Left lobe of liver (tissue), 2 donors: ENCODE results near the gene YPEL1. TPM values are rescaled to one million over a fixed set of nuclear protein-coding genes. Genes with fewer than 3 reads are reported as not detected.
A peak's percentile ranks its signal among the peaks of the same experiment; 100 is the strongest.
"Not testable (repeated sequence)": the region's sequence is repeated elsewhere in the genome, so short reads cannot be mapped to it uniquely, and the experiment has no call there.

Source experiments
- ATAC-seq: fragments of 200-7000 bp; cut with Tn5 transposase; one replicate; pipeline ENCODE4 v1.9.1; 2020; ENCODE audit warnings: mild to moderate bottlenecking, moderate library complexity
- DNase-seq: peaks from one replicate; pipeline ENCODE4 v3.0.0-alpha.2; 2020; ENCODE audit warnings: low spot score
- total RNA-seq: library from RNA; stranded (reverse); gene quantifications from one replicate; pipeline ENCODE4 v1.2.1, GENCODE V29; 2021
- donor health status: DM: no; HTN: no; CAD: no; lungs with moderate emphysema.
- donor health status: DM: no; HTN: yes; CAD: no.

The YPEL1 gene
- total RNA-seq, 1 donor from 2014 or later, result 2.4 TPM

DNA sequence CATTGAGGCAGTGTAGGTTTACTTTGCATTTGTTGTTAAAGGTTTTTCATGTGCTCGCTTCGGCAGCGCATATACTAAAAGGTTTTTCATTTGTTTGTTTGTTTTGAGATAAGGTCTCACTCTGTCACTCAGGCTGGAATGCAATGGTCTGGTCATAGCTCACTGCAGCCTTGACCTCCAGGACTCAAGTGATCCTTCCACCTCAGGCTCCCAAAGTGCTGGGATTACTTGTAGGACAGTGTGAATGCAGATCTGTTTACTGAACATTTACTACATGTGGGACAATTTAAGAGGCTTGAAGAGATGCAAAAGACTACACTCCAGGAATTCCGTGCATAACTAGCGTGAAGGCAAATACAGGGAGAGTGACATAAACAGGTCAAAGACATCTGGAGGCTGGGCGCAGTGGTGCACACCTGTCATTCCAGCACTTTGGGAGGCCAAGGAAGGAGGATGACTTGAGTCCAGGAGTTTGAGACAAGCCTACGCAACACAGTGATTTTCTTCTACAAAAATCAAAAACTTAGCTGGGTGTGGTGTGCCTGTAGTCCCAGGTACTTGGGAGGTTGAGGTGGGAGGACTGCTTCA is 34.1 kb downstream of the YPEL1 start:
- DNase-seq, result no peak
- ATAC-seq, result no peak

DNA sequence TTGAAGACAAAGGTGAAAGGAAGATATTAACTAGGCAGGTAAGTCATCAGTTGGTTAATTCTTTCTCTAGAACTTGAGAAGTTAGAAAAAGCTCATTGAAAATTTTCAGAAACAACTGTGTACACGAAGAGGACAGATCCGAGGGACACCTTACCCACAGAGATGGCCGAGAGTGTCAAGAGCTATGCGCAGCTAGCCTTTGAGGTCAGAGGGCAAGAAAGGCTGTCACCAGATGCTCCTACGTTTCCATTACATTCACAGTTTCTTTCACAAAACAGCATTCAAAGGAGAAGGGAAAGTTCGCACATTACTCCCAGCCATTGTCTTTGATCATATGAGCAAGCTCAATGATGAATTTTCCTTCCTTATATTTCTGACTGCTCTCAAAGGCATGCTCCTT is 34.8 kb downstream of the YPEL1 start:
- ATAC-seq, result no peak
- no peak for DNase-seq

DNA sequence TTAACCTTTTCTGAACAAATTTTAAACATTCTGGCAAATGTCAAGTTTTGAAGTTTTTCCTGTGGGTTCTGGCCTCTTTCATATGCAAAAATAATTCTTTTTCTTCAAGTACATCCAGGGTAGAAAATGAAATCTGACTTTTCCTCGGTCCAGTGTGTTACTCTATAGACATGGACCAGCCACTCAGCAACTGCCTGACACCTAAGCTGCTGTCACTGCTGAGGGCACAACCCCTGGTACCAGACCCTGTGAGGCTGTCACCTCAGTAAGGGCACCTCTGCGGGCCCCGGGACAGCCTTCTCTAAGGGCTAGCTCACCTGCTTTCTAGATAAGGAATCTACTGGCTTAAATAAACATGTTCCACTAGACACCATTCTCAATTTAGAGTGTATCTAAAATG is 36.0 kb downstream of the YPEL1 start:
- DNase-seq, result no peak
- ATAC-seq, result no peak

DNA sequence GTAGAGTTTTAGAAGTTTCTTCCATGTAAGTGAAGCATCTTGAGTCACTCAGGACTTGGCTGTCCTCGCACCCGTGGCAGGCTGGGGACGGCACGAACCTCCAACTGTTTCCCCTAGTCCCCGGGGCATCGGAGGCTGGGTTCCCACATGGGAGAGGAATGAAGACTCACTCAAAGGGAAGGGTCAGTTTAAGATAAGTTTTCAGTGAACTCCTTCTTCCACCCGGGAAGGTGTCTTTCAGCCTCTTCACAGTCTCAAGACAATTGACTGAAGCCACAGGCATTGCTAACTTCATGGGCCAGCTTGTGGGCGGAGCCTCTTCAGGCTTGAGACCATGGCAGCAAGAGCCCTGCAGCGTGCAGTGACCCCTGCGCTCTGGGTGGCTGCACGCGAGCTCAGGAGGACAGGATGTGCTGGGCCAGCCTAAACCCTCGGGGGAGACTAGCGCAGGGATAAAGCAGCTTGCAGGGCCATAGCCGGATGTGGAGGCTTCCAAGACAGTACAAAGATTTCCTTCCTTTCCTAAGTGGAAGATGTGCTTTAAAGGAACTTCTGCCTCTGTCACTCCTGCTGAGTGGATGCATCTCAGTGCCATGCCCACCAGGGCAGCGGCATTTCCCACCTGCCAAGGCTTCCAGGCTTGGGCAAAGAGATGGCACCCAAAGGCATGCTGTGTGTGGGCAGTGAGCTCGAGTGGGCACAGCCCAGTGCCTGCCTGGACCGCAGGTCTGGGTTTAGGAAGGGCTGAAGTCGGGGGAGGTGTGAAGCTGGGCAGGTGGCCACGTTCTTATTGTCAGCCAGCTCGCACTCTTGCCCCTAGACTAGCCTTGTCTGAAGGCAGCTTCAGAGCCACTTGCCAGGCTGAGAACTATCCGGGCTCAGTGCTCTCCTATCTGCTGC is 36.9 kb downstream of the YPEL1 start:
- DNase-seq, result no peak
- ATAC-seq, result peak; percentile 58

DNA sequence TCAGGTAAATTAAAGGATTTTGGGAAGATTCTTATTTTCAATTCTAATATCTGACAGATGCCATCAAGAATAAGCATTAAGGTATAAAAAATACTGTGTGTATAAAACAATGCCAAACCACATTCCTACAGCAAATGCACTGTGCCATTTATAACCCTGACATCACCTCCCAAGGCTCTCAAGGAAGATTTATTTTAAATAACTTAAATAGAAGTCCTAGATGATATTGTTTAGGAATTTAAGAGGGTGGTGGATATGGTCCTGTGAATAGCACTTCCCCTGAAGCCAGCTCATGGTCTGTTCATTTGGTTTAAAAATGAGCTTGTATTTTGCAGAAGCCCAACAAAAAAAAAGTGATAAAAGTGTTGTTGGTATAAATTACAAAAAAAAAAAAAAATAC is 37.7 kb downstream of the YPEL1 start:
- DNase-seq (no peak), ATAC-seq (no peak)

DNA sequence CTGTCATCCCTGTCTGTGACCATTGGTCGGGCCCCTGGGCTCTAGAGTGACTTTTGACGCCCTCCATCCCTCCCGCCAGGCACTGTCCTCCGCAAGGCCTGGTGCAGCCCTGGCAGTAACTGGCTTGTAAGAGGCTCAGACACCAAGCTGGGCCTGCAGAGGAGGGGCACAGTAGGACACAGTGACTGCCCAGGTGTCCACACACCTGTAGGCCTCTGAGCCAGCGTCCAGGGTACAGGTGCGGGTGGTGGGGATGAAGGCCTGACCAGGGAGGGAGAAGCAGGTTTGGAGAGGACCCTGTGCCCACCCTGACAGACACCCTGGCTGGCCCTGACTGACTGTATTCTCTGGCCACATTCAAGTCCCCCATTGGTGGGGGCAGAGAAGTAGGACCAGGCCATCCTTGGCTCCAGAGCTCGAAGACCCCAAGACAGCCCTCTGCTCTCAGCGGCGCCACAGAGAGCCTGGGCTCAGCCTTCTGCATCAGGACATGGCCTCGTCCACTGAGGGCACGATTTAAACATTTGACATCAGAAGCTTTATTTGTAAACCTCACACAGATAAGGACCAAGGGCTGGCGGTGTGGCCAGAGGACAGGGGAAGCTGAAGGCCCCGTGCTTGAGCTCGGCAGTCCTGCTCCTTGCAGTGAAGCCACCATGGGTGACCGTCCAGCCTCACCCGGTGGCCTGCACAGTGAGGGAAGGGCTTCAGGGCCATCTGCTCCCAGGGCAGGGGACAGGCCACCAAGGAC is 38.4 kb downstream of the YPEL1 start:
- DNase-seq (no peak), ATAC-seq (no peak)

DNA sequence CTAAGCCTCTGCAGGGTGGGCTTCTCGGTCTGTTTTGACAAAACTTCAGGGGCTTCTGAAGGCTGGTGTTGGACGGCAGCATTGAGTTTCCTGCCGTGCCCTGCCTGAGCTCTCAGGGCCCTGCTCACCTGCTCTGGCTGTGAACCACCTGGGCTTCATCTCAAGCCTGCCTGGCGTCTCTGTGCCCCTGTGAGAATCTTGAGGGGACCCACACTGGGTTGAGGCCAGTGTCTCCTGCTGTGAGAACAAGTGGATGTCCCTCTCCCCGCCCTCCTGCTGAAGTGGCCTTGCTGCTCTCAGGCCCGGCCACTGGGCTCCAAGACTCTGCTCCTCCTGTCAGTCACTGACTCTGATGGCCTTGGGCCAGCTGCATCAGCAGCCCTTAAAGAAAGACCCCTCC is 39.5 kb downstream of the YPEL1 start:
- no peak for ATAC-seq

DNA sequence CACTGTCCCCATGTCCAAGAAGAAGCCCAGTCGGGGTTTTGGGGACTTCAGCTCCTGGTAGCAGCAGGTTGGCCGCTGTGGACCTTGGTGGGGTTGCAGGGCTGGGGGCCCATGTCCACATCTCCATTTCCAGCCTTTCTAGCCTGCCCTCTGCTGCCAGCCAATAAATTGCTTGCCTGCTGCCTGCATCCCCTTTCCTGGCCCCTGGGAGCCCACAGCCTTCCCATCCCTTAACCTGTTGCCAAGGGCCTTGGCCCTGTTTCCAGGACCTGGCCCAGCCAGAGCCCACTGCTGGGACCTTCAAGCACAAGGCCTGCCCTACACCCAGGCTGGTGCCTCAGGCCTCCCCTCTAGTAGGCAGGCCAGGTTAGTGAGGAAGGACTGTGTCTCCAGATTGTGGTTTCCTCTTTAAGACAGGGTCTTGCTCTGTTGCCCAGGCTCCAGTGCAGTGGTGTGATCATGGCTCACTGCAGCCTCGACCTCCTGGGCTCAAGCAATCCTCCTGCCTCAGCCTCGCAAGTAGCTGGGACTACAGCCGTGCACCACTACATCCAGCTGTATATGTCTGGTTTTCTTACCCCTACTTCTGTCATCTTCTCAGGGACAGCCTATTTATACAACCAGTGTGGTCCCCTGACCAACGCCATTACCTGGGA is 40.0 kb downstream of the YPEL1 start:
- DNase-seq, result no peak
- ATAC-seq, result no peak

More for the DNA sequence above, 39.5 kb downstream of the YPEL1 start:
- DNase-seq, result no peak

DNA sequence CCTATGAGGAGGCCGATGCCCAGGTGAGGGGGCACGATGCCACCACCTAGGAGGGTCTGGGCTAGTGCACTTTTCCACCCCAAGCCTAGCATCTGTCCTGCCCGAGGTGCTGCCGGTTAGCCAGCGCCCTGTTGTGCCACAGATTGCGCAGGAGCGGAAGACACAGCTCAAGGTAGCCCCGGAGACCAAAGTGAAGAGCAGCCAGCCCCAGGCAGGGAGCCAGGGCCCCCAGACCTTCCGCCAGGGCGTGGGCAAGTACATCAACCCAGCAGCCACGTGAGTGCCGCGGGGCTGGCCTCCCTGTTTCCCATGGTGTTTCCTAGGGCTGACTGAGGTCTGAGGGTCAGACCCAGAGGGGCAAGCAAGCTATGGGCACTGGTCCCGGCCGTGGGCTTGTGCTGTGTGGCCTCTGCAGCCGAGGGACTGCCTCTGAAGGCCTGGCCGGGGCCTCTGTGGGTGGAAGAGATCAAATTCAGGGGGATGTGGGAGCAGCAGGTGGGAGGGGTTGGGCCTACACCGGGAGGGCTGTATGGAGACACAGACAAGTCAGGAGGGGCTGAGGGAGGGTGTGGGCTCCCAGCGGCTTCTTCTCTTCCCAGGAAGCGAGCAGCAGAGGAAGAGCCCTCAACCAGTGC is 40.7 kb downstream of the YPEL1 start:
- no peak for DNase-seq
- no peak for ATAC-seq

DNA sequence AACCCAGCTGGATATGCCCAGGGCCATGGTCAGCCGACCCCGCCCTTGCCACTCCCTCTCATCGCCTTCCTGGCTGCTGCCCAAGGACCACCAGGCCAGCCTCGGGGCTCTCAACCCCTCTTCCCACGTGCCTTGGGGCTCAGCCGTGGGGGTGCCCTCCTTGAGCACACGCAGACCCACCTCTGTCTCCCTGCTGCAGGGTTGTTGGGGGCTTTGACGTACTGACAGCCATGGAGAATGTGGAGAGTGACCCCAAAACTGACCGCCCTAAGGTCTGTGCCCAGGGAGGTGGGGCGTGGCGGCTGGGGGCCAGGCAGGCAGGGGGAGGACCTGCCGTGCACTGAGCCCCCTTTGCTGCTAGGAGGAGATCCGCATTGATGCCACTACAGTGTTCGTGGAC is 41.2 kb downstream of the YPEL1 start:
- no peak for DNase-seq
- ATAC-seq, result no peak

DNA sequence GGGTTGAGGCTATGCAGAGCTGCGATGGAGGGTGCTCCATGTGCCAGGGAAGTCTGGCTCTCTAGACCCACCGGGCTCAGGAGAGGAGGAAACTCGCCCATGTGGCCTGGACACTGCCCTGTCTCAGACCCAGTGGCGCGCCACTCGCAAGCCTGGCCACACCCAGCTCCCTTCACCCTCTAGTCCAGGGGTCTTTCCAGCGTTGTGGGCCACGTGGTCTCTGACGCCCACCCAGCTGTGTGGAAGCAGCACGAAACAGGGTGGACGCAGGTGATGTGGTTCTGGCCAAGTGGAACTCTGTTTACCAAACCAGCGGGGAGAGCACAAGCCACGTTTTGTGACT is 41.6 kb downstream of the YPEL1 start:
- no peak for ATAC-seq
- no peak for DNase-seq

DNA sequence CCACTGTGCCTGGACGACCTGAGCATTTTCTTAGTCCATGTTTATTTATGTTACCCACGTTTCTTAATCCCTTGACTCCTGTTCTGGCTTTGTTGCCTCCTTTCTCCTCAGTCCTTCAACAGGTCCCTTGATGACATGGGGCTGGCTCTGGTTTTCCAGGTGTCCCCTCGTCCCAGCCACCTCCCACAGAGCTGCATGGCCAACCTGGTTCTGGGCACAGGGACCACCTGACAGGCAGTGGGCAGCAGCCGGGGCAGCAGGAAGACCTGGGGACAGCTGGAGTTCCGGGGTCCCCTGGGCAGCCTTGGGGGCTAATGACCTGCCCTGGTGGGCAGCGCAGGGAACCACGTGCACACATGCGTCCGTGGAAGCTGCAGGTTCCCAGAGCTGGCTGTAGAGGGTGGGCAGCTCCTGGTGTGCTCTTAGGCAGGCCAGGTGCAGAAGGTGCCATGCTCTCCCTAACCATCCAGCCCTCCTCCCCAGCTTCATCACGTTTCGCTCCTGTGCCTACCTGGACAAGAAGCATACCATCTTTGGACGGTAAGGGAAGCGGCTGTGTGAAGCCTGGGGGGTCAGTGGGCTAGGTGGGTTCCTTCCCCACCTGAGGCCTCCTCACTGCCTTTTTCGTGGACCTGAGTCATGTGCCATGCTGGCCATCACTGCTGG is 42.1 kb downstream of the YPEL1 start:
- DNase-seq (no peak), ATAC-seq (no peak)

DNA sequence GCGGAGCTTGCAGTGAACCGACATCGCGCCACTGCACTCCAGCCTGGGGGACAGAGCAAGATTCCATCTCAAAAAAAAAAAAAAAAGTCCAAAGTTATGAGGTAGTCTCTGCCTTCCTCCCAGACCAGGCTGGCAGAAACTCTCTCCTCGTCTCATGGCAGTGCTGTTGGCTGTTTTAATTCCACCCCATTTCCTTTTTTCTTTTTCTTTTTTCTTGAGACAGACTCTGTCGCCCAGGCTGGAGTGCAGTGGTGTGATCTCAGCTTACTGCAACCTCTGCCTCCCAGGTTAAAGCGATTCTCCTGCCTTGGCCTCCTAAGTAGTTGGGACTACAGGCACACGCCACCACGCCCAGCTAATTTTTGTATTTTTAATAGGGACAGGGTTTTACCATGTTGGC is 42.7 kb downstream of the YPEL1 start:
- not testable (repeated sequence) for ATAC-seq, DNase-seq

DNA sequence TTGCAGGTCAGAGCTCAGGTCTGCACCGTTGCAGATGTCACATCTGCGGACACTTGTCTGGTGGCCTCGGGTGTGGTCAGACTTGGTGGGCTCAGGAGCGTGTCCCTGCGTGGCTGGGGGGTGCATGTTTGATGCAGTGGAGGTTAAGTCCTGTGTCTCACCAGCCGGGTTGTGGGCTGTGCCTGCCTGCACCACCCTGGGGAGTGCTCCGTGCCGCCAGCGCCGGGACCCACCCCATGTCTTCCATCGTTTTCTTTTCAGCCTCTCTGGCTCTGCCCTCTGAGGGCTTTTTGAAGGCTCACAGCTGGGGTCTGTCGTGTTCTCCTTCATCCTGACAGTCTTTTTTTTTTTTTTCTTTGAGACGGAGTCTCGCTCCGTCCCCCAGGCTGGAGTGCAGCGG is 43.8 kb downstream of the YPEL1 start:
- DNase-seq (no peak), ATAC-seq (no peak)

DNA sequence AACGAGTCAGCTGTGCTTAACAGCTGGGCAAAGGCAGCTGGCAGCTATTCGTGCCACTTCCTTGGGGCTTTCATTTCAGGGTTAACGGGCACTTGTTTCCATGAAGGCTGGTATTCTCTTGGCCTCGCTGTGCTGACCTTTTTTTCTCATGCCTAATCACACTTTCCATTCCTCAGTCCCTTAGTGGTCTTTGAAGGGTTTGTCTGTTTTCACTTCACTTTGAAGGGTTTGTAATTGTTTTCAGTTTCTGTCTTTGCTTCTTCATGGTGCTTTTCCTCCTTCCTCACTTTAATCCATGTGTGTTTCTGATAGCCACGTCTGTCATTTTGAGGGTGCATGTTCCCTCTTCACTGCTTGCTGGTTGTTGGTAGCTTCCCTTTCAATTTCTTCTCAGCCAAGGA is 45.2 kb downstream of the YPEL1 start:
- ATAC-seq (no peak), DNase-seq (no peak)

DNA sequence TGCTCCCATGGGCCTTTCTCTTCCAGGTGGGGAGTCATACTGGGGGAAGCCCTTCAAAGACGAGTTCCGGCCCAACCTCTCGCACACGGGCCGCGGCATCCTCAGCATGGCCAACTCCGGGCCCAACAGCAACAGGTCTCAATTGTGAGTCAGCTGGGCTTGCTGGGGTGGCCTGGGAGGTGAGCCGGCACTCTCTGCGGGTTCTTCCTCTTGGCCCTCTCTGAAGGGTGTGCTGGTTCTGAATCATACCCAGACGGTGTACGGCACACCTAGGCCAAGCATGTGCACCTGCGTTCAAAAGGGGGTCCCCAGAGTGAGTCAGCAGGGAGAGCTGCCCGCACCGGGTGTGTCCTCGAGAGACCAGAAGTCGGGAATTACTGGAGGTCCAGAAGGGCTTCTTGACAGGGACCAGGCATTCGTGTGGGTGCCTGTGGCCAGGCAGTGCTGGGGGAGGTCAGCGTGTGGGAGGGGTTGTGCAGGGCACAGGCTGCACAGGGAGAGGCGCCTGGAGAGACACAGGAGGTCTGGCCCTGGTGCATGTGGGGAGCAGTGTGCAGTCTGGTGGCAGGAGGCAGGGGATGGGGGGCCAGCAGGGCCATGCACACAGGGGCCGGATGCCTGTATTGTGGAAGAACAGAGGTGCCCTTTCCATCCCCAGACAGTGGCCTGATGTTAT is 46.8 kb downstream of the YPEL1 start:
- DNase-seq, result no peak
- ATAC-seq, result peak; percentile 15

DNA sequence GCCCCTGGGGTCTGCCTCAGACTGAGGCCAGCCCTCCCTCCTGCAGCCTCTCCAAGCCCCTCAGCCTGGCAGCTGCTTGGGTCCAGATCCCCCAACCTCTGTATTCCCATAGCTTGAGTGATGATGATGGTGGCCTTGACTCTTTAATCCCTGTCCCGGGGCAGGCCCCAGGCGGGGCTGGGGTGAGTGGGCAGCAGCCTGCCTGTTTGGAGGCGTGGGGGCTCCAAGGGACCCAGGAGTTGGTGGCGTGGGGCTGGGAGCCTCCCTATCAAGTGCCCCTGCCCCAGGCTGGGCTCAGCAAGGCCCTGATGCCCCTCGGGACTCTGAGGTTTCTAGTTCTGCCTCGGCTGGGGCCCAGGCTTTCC is 47.3 kb downstream of the YPEL1 start:
- ATAC-seq (no peak), DNase-seq (no peak)

DNA sequence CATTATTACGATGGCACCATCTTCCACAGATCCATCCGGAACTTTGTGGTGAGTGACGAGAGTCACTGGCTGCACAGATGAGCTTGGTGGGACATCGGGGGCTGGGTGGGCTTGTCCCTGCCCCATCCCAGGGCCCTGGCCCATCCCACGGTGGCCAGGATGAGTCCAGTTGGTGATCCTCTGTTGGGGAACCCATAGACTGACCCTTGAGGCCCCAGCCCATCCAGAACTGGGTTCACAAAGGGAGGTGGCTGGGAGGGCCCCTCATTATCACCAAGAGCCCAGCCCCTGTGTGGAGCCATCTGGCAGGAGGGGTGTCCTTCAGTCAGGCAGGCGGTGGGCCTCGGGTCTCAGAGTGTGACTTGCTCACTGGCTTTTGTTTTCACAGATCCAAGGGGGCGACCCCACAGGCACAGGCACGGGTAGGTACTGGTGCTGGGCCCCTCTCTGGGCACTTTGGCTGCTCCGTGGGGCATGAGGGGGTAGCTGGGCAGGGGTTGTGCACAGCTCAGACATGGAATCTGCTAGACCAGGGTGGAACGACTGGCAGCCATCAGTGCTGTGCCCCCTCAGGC is 47.8 kb downstream of the YPEL1 start:
- ATAC-seq (no peak), DNase-seq (no peak)

DNA sequence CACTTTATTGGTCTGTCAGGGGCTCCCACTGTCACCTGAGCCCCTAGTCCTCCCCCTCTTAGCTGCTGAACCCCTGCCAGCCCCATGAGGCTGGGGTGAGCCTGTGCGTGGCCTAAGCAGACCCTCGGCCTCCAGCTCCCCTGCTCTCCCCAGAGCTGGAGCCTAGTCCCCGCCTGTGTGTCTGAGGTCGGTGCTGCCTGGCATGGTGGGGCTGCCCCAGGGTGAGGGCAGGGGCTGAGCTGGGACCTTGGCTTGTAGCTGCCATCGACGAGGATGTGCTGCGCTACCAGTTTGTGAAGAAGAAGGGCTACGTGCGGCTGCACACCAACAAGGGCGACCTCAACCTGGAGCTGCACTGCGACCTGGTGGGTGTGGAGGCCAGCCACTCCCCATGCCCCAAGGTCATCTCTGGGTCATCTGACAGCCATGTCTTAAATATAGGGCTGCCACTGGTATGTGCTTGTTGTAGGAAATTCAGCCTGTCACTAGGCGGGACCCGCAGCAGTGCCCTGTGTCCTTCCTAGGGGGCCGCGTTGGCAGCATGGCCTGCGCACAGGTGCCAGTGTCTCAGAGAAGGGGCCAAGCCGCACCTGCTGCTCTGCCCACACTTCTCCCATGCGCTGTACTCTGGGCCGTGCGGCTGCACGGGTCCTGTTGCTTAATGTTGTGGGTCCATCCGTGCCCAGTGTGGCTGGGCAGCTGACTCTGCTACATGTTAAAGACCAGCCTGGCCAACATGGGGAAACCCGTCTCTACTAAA is 48.8 kb downstream of the YPEL1 start:
- no peak for ATAC-seq
- no peak for DNase-seq
